NCI-H82 (cell line): ENCODE data around the gene TNK1.
"Not testable (repeated sequence)": the region's sequence is repeated elsewhere in the genome, so short reads cannot be mapped to it uniquely, and the experiment has no call there.

Source experiments
- DNase-seq: peaks from one replicate; lab custom pipeline; 2025; lab: John Stamatoyannopoulos, UW

TNK1 gene

DNA sequence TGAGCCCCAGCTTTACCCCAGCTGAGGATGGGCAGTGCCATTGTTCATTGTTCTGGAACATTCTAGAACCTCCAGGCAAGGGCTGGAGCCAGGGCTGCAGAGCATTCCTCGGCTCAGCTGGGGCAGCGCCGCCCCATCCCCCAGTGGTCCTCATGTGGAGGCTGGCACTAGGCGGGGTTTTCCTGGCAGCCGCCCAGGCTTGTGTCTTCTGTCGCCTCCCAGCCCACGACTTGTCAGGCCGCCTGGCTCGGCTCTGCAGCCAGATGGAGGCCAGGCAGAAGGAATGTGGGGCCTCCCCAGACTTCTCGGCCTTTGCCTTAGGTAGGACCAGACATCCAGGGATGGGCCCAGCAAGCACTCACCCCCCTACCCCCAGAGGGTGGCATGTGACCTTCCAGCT, 25.8 kb upstream of the TNK1 start, which contains the start of gene TMEM95:
Gene TMEM95, plus strand, starts transcription at position 104 of the 400 bp plus-strand sequence. Its CDS starts 49 bp downstream, at position 153.
- no peak for DNase-seq

DNA sequence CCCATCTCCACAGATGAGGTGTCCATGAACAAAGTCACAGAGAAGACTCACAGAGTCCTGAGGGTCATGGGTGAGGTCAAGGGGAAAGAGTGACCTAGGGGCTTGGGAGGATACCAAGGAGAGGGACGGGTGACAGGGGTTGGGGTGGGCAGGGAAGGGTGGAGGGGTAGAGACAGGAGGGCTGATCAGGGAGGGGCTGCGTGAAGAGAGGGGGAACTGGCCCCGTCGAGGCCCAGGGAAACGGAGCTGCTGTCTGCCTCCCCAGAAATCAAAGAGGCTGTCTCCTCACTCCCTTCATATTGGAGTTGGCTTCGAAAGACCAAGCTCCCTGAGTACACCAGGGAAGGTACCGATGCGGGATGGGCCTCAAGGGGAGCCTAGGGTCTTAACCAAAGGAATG, 25.3 kb upstream of the TNK1 start:
- no peak for DNase-seq

DNA sequence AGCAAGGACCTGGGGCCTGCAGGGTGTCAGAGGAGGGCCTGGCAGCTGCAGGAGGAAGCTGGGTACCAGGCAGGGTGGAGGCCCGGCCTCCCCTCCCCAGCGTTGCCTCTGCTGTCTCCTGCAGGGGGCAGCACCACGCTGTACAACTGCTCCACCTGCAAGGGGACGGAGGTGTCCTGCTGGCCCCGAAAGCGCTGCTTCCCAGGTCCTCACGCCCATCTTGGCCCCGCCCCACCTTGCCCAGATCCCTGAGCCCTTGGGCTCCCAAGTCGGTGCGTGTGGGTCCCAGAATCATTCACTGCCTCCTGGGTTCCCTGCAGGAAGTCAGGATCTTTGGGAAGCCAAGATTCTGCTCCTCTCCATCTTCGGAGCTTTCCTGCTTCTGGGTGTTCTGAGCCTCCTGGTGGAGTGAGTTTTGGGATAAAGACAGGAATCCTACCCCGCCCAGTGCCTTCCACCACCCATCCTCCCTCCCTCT, 24.8 kb upstream of the TNK1 start:
- DNase-seq, result peak; percentile 93

DNA sequence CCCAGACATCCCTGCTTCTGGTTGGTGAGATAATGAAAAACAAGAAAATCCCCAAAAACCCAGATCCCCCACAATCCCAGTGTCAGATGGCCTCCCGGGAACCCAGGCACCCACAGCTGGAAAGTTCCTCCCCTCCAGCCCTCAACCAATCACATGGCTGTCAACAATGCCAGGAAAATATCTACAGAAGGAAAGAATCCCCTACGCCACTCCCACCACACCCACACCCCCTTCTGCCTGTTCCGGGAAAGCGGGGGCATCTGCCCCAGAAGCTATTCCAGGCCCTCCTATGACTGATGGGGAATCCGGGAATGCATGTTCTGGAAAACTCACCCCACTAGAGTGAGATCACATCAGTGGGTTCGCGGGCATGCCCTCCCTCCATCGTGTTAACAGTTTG, 24.1 kb upstream of the TNK1 start:
- DNase-seq, result no peak

DNA sequence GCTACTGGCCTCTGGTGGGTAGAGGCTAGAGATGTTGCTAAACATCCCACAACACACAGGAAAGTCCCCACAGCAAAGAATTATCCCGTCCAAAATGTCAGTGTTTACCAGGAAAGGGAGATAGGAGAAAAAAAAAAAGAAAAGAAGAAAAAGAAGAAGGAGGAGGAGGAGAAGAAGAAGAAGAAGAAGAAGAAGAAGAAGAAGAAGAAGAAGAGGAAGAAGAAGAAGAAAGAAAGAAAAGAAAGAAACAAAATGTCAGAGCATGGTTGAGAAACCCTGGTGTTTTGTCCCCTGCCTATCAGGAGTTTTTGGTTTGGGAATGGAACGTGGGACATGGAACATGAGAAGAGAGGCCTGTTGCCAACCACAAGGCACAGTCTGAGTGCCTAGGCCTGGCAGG, 23.5 kb upstream of the TNK1 start:
- no peak for DNase-seq

DNA sequence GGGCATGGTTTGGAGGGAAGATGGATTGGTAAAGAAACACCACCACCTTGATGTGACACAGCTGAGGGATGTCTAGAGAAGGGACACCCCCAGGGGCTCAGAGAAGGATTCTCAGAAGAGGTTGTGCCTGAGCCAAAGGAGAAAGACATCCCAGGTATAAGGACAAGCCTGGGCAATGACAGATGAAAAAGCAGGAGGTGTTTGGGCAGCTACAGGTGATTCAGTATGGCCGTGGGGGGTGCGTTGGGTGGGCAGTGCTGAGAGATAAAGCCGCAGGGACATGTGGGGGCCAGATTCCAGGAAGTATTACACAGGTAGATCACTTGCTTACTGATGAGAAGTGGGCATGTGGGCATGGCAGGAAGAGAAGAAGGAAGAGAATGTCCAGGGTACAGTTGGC, 19.0 kb upstream of the TNK1 start:
- DNase-seq, result no peak

DNA sequence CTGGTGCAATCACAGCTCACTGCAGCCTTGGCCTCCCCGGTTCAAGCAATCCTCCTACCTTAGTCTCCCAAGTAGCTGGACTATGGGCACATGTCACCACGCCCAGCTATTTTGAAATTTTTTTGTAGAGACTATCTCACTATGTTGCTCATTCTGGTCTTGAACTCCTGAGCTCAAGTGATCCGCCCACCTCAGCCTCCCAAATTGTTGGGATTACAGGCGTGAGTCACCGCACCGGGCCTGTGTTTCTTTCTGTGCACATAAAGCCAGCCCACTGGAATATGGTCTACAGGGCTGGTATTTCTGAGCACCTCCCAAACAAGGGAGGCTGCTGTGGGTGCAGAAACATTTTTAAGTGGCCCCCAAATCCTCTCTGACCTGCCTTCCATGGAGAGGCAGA, 17.6 kb upstream of the TNK1 start:
- DNase-seq, result no peak

DNA sequence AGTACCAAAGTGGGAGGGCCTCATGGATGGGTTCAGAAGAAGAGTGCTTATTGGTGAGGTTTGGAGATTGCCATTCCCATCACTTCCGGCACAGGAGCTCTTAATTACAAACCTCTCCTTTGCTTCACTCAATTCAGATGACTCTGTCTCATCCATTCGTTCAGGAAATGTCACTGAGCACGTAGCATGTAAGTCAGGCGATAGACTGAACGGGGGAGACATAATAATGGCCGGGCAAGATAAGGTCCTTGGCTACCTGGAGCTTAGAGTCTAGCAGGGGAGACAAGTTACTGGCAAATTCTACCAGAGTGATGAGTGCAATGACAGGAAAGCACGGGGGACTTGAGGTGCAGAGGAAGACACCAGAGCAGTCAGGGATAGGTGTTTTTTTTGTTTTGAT, 14.9 kb upstream of the TNK1 start:
- DNase-seq, result not testable (repeated sequence)

DNA sequence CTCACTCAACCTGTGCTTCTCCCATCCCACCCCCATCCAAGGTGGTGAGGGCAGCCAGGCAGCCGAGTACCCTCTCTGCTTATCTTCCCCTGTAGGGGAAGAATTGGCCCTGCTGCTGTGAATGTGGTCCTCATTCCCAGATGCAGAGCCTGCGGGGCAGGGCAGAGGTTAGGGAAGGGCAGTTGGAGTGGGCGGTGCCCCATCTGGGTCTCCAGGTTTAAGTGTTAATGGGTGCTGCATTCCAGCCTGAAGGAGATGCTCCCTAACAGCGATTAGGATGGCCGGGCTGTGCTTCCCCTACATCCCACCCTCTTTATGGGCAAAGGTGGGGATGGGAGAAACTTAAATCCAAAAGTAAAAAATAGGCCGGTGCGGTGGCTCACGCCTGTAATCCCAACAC, 13.8 kb upstream of the TNK1 start:
- no peak for DNase-seq

DNA sequence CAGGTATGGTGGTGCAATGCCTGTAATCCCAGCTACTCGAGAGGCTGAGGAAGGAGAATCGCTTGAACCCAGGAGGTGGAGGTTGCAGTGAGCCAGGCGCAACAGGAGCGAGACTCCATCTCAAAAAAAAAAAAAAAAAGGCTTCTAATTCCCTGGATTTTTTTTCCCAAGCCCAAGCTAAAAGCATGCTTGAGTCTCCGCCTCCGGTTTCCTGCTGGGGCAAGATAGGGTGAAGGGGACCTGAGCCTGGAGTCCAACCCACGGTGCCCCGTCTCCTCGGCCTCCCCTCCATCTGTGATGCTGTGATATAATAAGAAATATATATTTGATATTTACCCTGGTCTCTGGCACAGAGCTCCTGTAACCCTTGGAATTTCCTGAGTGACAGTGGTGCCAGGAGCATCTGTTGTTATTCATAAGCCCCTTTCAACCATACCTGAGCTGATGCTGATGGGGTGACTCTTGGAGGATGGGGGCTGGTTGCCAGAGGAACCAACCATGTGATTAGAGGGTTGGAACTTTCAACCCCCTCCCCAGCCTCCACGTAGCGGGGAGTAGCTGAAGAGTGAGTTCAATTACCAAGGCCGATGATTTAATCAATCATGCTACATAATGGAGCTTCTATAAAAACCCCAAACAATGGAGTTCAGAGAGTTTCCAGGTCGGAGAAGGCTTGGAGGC, 12.8 kb upstream of the TNK1 start:
- DNase-seq, result no peak

DNA sequence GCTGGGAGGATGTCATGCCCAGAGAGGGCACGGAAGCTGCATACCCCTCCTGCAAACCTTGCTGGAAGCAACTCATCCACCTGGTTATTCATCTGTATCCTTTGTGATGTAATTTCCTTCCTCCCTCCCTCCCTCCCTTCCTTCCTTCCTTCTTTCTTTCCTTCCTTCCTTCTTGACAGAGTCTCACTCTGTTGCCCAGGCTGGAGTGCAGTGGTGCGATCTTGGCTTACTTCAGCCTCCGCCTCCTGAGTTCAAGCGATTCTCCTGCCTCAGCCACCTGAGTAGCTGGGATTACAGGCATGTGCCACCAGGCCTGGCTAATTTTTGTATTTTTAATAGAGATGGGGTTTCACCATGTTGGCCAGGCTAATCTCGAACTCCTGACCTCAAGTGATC, 12.3 kb upstream of the TNK1 start:
- not testable (repeated sequence) for DNase-seq

DNA sequence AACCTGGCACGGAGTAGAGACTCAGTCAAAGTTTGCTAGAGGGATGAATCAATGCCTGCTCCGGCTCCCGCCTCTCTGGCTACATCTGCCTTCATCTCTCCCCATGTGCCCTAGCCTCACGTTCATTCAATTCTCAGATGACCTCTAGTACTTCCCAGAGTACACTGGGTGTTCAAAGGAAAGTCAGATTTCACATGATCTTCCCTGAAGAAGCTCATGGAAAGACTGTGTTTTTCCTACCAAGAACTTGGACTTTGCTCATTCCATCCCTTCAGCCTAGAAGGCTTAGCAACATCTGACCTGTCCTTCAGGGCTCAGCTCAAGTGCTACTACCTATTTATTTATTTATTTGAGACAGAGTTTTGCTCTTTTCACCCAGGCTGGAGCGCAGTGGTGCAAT, 11.1 kb upstream of the TNK1 start:
- no peak for DNase-seq

DNA sequence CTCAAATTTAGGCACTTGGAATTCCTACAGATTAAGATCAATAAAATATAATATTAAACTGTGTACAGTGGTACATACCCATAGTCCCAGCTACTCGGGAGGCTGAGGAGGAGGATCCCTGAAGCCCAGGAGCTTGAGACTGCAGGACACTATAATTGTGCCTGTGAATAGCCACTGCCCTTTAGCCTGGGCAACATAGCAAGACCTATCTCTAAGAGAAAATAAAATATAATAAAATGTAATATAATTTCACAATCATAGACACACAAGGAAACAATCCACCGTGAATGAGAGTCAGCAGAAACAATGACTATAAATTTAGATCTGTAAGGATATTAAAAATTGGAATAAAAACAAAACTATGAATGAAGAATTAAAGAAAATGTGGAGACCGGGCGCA, 10.0 kb upstream of the TNK1 start:
- no peak for DNase-seq

DNA sequence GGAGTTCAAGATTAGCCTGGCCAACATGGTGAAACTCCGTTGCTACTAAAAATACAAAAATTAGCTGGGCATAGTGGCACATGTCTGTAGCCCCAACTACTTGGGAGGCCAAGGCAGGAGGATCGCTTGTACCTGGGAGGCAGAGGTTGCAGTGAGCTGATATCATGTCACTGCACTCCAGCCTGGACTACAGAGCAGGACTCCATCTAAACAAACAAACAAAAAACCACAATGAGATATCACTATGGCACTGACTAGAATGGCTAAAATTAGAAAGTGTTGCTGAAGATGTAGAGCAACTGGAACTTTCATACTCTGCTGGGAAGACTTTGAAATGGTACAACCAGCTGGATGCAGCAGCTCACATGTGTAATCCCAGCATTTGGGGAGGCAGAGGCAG, 6.5 kb upstream of the TNK1 start:
- DNase-seq, result no peak

DNA sequence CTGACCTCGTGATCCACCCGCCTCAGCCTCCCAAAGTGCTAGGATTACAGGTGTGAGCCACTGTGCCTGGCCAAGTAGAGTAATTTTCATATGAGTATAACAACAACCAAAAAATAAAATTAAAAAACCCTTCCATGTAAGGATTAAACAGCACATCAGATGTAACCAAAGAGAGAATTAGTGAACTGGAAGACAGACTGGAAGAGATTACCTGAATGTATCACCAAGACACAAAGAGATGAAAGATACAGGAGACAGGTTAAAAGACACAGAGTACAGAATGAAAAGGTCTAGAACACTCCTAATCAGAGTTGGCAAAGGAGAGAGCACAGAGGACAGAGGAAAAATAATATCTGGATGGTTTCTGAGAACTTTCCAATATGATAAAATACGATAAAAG, 1.8 kb upstream of the TNK1 start:
- no peak for DNase-seq

DNA sequence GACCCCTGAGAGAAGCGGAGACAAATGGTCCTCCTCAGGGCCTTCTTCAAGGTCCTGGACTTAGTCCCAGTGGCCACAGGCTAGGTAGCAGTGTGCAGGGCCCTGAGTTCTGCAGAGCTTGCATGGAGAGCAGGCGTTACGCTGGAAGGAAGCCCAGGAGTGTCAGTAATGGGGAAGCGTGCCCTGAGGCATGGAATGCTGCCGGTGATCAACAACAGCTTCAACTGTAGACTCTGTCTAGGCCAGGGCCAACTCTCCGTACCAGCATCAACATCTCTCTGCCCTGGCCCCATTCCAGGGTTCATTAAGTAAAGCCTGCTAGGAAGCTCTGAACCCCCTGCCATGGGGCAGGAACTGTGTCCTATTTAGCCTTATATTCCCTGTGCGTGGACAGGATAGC, 568 bp upstream of the TNK1 start:
- DNase-seq, result no peak

DNA sequence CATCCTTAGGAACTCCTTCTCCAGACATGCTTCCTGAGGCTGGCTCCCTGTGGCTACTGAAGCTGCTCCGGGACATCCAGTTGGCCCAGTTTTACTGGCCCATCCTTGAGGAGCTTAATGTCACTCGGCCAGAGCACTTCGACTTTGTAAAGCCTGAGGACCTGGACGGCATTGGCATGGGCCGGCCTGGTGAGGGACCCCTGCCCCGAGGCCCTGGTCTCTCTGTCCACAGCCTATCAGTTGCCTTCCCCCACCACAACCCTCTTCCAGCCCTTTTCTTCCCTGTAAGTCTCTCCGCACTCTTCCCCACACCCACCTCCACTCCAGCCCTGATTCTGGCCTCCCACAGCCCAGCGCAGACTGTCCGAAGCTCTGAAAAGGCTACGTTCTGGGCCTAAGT, 2.0 kb downstream of the TNK1 start:
- no peak for DNase-seq

DNA sequence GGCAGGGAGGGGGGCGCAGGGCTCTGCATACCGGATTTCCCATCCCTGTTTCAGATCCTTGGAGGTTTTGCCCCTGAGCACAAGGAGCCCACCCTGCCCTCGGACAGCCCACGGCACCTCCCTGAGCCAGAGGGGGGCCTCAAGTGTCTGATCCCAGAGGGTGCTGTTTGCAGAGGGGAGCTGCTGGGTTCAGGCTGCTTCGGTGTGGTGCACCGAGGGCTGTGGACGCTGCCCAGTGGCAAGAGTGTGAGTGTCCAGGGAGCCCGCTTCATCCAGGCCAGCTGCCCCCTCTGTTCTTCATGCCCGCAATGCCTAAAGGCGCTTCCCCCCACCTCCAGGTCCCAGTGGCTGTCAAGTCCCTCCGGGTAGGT, 2.5 kb downstream of the TNK1 start:
- no peak for DNase-seq

DNA sequence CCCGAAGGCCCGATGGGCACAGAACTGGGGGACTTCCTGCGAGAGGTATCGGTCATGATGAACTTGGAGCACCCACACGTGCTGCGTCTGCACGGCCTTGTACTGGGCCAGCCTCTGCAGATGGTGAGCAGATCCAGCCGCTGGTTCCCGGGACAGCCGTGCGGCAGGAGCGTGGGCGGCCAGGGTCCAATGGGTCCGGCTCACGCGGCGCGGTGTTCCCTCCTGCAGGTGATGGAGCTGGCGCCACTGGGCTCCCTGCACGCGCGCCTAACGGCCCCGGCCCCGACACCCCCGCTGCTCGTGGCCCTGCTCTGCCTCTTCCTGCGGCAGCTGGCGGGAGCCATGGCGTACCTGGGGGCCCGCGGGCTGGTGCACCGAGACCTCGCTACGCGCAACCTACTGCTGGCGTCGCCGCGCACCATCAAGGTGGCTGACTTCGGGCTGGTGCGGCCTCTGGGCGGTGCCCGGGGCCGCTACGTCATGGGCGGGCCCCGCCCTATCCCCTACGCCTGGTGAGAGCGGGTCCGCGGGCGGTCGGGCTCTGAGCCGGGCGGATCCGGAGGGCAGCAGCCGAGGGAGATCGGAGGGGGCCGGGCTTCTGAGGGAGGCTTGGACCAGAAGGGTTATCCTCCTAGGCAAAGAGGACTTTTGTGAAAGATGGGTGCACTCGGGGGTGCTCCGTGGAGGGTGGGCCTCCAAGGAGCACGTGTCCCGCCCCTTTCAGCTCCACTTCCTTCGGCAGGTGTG, 3.0 kb downstream of the TNK1 start:
- DNase-seq, result peak; percentile 84

DNA sequence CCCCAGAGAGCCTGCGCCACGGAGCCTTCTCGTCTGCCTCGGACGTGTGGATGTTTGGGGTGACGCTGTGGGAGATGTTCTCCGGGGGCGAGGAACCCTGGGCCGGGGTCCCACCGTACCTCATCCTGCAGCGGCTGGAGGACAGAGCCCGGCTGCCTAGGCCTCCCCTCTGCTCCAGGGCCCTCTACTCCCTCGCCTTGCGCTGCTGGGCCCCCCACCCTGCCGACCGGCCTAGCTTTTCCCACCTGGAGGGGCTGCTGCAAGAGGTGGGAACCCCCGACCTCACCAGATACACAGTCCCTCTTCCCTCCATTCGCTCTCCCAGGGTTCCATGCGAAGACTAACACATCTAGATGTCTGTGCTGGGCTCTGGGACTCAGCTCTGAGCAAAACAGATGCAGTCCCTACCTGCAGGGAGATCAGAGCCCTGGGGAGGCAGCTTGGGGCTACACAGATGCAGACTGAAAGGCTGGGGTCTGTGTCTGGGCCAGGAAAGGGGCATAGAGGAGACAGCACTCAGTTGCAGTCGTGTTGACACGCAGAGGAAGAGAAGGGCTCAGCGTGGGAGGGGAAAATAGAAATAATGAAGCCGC, 3.7 kb downstream of the TNK1 start:
- DNase-seq, result no peak

DNA sequence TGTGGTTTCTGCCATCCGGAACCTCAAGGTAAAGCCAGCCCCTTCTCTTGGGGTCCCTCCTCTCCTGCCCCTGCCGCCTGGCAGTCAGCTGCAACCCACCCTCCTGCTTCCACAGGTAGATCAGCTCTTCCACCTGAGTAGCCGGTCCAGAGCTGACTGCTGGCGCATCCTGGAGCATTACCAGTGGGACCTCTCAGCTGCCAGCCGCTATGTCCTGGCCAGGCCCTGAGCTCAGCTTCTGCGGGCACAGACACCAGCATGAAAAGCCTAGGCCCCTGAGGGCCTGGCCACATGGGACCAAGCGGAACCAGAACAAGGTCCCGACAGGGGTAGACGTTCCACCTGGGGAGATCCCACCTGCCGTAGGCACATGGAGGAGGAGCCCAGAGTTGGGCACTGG, 8.0 kb downstream of the TNK1 start:
- DNase-seq, result no peak

DNA sequence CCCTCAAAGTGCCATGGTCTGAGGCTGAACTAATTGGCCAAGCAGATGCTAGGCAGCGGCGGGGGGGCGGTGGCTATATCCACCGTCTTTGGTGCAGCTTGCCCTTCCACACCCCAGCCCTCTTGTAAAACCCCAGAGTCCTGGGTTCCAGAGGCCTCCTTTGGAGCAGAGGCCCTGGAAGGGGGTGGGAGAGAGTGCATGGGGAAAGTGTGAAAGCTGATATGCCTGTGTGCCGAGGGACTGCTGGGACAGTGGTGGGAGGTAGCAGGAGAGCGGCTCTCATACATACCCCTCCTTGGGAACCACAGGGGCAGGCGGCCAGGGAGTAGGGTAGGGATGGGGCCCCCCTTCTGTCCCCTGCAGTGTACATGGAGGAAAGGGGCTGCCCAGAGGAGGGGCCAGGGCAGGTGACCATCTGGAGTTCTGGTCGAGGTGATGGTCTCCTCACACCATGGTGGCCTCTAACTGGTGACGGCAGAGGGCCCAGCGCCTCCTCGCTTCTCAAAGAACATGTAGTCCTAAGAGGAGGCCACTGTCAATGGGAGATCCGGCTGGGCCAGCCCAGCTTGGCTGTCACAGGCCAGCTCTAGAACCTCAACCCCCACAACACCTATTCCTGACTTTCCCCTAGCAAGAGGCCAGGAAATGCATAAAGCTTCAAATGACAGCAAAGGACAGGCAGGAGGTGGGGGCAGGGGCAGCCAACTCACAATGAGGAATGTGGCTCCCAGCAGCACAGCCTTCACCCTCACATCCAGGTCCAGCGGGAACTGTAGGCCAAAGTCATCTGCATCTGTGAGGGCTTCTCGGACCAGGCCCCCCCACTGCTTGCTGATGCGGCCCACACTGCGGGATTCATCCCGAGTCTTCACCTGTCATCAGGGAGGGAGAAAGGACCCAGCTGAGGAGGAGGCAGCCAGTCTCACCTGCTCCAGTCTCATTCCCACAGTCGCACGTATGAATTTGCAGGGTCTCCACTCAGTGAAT, 9.3 kb downstream of the TNK1 start:
- no peak for DNase-seq
